ENCODE measurements around the gene NRXN3. TPM values are rescaled to one million over a fixed set of nuclear protein-coding genes. Genes with fewer than 3 reads are reported as not detected.

NRXN3 gene
- total and polyA plus RNA-seq, 8 donors = 0.29 to 41.1 (median 9.1) TPM

DNA sequence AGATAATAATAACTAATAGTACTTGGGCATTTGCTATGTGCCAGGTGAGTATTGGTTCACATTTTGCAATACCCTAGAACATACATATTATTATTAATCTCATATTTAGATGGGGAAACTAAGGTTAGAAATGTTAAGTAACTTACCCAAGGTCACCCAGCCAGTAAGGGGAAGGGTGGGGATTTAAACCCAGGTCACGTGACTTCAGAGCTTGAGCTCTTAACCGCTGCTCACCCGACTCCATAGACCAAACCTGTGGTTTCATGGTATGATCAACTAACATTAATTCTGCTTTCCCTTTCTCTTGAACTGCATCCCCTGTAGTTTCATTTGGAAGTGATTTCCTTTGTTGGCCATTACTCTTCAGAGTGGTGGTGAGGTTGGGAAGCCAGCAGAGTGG lies 242.3 kb downstream of the NRXN3 start:
- intact Hi-C loops (cut with DNase I; ENCODE audit: low total_unique reads) = no loop called here

DNA sequence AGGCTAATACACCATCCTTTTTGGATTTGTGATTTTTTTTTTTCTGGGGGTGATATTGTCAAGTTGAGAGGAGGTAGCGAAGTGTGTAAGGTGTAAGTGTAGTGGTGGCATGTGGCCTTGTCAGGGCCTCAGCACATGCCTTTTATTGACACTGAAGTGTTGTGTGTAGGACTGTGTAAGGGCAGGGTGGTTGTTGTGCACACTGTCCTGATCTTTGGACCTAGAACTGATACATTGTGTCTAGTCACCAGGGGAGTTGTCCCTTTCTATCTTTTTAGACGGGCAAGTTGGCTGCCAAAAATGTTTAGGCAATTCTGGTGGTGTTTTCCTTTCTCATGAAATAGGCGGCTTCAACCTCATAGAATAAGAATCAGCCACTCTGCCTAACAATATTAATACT lies 244.0 kb downstream of the NRXN3 start:
- Histone ChIP-seq H3K36me3 (no peaks in the 10 kb centered on the region), H3K27ac (no peak overlapping the region), H3K4me1 (no peaks in the 10 kb centered on the region), H3K27me3 (no peaks in the 10 kb centered on the region), H3K4me3 (no peak overlapping the region), H3K9me3 (no peaks in the 10 kb centered on the region)
- WGBS, 5 donors = 76 to 84% (median 80%) methylated on average over 3 of the region's 3 CpGs
- intact Hi-C loops (cut with DNase I; ENCODE audit: low total_unique reads) = no loop called here
- DNase-seq = no peak
- TF ChIP-seq POLR2A (IDR thresholded peaks at IDR 0.05) = no peak
- TF ChIP-seq, protein P1, sequence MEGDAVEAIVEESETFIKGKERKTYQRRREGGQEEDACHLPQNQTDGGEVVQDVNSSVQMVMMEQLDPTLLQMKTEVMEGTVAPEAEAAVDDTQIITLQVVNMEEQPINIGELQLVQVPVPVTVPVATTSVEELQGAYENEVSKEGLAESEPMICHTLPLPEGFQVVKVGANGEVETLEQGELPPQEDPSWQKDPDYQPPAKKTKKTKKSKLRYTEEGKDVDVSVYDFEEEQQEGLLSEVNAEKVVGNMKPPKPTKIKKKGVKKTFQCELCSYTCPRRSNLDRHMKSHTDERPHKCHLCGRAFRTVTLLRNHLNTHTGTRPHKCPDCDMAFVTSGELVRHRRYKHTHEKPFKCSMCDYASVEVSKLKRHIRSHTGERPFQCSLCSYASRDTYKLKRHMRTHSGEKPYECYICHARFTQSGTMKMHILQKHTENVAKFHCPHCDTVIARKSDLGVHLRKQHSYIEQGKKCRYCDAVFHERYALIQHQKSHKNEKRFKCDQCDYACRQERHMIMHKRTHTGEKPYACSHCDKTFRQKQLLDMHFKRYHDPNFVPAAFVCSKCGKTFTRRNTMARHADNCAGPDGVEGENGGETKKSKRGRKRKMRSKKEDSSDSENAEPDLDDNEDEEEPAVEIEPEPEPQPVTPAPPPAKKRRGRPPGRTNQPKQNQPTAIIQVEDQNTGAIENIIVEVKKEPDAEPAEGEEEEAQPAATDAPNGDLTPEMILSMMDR (IDR thresholded peaks at IDR 0.05) = no peak
- no peak for TF ChIP-seq EP300 (IDR thresholded peaks at IDR 0.05)
- TF ChIP-seq POLR2AphosphoS5 (IDR thresholded peaks at IDR 0.05) = no peak

More for the DNA sequence above, 242.3 kb downstream of the NRXN3 start:
- Histone ChIP-seq H3K9me3 (no peaks in the 10 kb centered on the region), H3K4me3 (no peak overlapping the region), H3K27ac (no peak overlapping the region), H3K27me3 (no peaks in the 10 kb centered on the region), H3K4me1 (no peaks in the 10 kb centered on the region), H3K36me3 (no peaks in the 10 kb centered on the region)
- DNase-seq = no peak
- no peak for TF ChIP-seq EP300 (IDR thresholded peaks at IDR 0.05)
- no peak for TF ChIP-seq POLR2A (IDR thresholded peaks at IDR 0.05)
- no peak for TF ChIP-seq POLR2AphosphoS5 (IDR thresholded peaks at IDR 0.05)
- TF ChIP-seq, protein P1 (IDR thresholded peaks at IDR 0.05) = no peak
- WGBS, 5 donors = 84 to 91% (median 90%) methylated on average over 3 of the region's 3 CpGs

DNA sequence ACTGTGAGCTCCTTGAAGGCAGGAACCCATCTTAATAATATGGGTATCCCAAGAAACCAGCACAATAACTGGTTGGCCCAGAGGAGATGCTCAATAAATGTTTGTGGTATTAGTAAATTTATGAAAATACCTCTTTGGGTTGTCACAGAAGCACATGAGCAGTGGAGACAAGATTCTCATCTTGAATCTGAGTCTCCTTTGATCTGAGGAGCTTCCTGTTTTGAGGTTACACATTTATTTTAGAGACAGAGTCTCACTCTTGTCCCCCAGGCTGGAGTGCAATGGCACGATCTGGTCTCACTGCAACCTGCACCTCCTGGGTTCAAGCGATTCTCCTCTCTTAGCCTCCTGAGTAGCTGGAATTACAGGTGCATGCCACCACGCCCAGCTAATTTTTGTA lies 247.4 kb downstream of the NRXN3 start:
- H3K36me3 ChIP-seq = no peaks in the 10 kb centered on the region
- intact Hi-C loops (cut with DNase I; ENCODE audit: low total_unique reads) = no loop called here
- H3K27me3 ChIP-seq = no peaks in the 10 kb centered on the region
- no peak overlapping the region for H3K4me3 ChIP-seq
- TF ChIP-seq, protein P1 (IDR thresholded peaks at IDR 0.05) = no peak
- no peak for TF ChIP-seq POLR2AphosphoS5 (IDR thresholded peaks at IDR 0.05)
- TF ChIP-seq EP300 (IDR thresholded peaks at IDR 0.05) = no peak
- no peak for TF ChIP-seq POLR2A (IDR thresholded peaks at IDR 0.05)
- H3K4me1 ChIP-seq = no peaks in the 10 kb centered on the region
- DNase-seq = no peak
- 77 to 85% (median 82%) methylated on average over 3 of the region's 3 CpGs for whole genome bisulfite sequencing, 5 donors
- no peak overlapping the region for H3K27ac ChIP-seq
- no peaks in the 10 kb centered on the region for H3K9me3 ChIP-seq

DNA sequence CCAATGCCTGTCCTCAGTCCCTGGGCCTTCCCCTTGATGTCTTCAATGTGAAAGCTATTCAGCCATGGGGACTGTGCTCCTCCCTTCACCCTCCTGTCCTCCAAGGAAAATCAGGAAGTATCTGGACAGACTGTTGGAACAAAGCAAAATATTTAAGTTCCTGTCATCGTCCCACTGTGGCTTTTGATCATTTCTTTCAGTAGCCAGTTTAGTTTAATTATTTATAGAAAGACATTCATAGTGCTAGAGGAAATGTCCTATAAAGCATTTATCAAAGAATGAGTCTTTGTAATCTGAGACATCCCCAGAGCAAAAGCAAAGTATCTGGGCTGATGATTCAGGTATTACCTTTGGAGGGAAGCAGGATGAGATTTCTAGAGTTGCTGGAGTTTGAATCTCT lies 254.1 kb downstream of the NRXN3 start:
- Histone ChIP-seq H3K27ac (no peak overlapping the region), H3K27me3 (no peaks in the 10 kb centered on the region), H3K4me1 (no peaks in the 10 kb centered on the region), H3K9me3 (no peaks in the 10 kb centered on the region), H3K36me3 (no peaks in the 10 kb centered on the region), H3K4me3 (no peak overlapping the region)
- no peak for DNase-seq
- no peak for TF ChIP-seq EP300 (IDR thresholded peaks at IDR 0.05)
- TF ChIP-seq POLR2AphosphoS5 (IDR thresholded peaks at IDR 0.05) = no peak
- TF ChIP-seq POLR2A (IDR thresholded peaks at IDR 0.05) = no peak
- TF ChIP-seq, protein P1 (IDR thresholded peaks at IDR 0.05) = no peak
- intact Hi-C loops (cut with DNase I; ENCODE audit: low total_unique reads) = no loop called here
- WGBS, 5 donors = 50 to 59% (median 56%) methylated on average over 1 of the region's 1 CpG

All from stomach (tissue), 9 donors.